Measurements from ENCODE around the gene CARD16.
"Not testable (repeated sequence)": the region's sequence is repeated elsewhere in the genome, so short reads cannot be mapped to it uniquely, and the experiment has no call there.

The CARD16 gene

DNA sequence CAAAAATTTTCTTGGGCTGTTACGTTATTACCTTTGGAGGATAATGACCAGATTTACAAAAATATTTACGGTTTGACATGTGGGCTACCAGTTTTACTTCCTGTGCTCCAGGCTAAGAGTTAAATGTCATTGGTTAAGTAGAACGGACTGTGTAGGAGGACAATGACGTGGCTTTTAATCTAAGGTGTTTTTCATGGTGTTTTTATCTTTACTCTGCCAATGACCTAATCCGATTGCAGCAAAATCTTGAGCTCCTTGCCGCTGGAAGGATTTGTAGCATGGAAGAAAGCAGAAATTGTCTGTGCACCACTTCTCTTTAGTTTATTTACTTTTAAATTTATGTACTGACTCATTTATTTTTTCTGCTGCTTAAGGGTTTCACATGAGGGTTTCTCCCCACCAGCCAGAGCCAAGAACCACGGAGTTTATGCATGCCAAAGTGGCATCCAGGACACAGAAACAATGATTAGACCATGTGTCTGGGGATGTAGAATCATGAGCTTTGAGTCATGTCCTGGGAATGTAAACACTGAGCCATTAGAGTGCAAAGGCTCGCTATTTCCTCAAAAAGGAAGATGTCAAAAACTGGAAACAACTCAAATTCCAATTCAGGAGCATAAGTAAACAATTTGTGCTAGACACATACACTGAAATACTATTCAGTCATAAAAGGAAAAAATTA lies 1.9 kb upstream of the CARD16 start:
- no peak for DNase-seq

DNA sequence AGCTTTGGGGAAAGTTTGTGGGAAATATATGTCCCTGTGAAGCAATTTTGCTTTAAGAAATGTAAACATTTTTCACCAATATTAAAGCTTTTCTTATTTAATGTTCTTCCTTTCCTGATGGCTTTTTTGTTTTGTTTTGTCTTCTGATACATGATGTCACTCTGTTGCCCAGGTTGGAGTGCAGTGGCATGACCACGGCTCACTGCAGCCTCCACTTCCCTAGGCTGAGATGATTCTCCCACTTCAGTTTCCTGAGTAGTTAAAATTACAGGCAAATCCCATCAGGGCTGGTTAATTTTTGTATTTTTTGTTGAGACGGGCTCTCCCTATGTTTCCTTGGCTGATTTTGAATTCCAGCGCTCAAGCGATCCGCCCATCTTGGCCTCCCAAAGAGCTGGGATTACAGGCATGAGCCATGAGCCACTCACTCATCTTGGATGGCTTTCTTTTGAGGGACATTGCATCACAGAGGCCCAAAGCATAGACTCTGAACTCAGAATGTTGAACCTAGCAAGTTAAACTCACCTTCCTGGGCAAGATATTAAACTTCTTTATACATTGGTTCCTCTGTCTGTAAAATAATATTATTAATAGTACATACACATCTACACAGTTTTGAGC lies 651 bp upstream of the CARD16 start:
- DNase-seq, result no peak

- no peak for DNase-seq
Measured at GRCh38 chr11:105042178-105042577, 3.0 kb downstream of the CARD16 start.

DNA sequence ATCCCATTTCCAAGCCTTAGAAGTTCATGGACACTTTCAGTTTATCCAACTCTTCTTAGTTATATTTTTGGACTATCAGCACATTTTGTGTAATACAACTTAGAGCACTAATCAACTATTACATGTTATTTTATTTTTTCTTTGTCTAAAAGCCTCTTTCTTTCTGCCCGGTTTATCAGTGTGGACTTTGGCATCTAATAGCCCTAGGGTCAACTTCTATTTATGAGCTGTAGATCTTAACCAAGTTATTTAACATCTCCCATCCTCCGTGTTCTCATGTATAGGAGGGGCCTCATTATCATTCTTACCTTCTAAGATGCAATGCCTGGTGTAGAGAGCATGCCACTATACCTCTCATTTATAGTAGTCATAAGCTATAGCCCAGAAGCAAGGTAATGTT lies 4.4 kb downstream of the CARD16 start:
- no peak for DNase-seq

GRCh38 chr11:105034813-105035620 lies 10.1 kb downstream of the CARD16 start, which contains the start of gene CASP1:
TSS of gene CASP1 (minus strand) at chr11:105035144. CDS start at chr11:105035113, 31 bp downstream.
- no peak for DNase-seq

GRCh38 chr11:105034388-105034787 lies 10.7 kb downstream of the CARD16 start:
- DNase-seq, result not testable (repeated sequence)

GRCh38 chr11:105033781-105034180 lies 11.4 kb downstream of the CARD16 start:
- no peak for DNase-seq

DNA sequence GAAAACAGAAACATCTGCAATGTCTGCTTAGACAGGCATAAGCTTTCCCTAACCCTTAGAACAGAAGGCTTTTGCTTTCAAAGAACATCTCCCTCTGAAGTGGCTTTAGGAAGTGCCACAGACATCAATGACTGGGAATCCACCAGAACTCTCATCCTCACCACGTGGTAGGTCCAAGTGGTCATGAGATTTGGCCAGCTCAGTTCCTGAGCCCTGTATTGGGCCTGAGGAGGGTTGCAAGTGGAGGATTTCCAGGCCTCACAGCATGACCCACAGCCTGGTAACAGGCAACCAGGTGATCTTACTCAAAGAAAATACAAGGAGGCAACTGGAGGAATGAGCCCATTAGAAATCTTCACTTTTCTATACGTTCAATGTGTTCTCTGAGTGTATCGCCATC lies 11.8 kb downstream of the CARD16 start:
- DNase-seq, result no peak

DNA sequence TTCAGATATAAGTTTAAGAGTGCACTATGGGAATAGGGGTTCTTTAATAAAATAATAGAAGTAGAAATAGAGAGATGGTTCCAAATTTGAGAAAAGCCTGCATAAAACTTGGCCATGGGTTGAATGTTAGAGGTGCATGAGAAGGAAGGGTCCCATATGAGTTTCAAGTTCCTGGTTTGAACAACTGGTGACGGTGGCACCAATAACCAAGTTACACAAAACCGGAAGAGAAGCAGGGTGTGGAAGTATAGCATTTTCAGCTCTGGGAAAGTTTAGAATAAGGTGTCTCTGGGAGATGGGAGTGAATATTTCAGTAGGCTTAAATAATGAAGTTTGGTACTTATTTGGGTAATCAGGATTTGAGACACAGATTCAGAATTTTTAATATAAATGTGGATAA lies 12.6 kb downstream of the CARD16 start:
- no peak for DNase-seq

DNA sequence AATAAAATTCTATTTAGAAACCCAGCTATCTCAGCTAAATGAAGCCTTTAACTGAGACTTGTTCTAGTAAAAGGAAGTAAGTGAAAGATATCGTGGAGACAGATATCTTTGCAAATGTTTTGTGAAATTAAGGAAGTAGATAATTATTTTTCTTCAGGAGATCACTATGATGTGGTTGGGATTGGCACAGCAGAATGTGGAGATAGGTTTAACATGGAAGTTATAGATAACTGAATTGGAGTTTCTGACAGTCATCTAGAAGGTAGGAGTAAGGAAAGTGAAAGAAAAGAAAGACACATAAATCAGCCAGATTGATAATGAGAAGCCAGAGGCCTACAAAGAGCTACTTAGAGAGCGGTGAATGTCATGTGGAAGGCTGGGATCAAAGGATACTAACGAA lies 17.5 kb downstream of the CARD16 start:
- DNase-seq, result no peak

- no peak for DNase-seq
Measured at GRCh38 chr11:105024394-105024793, 20.7 kb downstream of the CARD16 start.

DNA sequence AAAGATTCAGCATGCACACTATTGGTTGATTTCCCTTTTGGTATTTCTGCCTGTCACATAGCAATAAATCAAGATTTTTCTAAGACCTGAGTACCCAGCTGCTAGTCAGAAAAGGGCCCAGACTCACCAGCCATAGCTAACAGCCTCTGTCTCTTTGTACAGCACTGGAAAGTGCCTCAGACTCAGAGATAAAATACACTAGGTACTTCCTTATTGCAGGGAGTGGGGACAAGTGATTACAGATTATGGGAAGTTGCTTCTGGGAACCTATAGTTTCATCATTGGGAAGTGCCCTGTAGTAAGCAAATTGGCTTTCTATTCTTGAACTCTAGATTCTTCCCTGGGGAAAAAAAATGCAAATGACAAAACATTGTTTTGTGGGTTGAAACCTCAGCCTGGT lies 22.1 kb downstream of the CARD16 start, which contains the start of gene CASP5:
TSS of gene CASP5 (minus strand) at position 166 of the 400 bp plus-strand sequence. CDS start at position 134, 32 bp downstream.
- no peak for DNase-seq

DNA sequence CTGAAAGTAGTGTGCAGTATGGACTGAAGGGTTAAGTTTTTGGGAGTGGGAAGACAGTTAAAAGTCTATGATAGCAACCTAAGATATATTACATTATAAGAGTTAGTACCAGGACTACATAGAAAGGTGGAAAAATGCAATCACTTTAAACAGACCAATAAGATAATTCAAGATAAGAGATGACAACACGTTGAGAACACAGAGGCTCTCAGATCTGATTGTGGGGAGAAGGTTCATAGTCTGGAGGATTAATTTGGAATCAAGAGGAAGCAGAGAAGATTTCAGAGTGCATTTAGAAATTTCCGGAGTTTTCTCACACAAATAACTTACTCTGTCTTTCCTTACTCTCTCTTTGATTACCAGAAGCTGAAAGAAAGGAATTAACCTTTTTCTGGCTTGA lies 22.6 kb downstream of the CARD16 start:
- DNase-seq, result no peak

DNA sequence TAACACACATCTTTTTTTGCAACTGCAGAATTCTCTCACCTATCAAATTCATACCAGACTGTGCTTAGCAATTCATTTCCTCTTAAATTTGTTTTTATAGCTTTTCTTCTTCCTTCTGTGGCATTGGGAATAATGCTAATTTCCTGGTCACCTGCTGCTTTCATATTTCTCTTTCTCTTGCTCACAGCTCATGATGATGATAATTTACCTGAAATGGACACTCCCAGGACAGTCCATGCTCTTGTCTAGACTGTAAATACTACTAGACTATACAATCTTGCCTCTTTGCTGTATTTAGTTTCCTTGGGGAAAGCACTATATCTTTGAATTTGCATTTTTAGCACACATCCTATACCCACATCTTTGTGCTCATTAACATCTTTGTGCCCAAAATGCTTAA lies 37.7 kb downstream of the CARD16 start:
- no peak for DNase-seq

DNA sequence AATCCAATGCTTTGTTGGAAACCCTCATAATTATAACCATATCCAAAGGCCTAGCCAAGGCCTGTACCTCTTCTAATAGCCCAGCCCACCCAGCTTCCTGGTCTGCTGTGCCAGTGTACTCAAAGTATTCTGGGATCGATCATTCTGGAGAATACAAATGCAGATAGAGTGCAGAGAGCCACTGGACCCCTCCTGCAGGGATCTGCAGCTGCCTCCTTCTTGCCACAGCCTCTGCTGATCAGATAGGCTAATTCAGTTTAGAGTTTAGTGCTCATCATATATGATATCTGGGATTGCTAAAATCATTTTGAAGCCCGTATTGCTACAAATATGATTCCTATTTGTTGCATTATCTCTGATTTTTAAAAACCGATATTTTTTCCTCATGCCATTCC lies 39.7 kb downstream of the CARD16 start:
- no peak for DNase-seq

DNA sequence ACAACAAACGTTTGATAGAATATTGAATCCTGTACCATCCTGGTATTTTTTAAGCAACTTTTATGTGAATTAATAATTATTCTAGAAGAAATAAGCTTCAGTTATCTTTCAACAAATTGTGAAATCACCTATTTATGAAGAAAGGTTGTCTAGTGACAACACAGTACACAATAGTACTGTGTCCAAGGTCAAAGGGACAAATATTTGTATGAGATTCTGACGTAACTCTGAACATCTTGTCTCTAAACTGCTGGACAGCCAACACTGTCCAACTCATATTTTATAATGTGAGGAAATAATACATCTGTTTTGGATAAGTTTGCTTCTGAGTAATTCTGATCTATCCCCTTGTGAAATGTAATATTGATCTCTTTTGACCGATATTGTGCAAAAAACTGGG lies 41.1 kb downstream of the CARD16 start:
- no peak for DNase-seq

DNA sequence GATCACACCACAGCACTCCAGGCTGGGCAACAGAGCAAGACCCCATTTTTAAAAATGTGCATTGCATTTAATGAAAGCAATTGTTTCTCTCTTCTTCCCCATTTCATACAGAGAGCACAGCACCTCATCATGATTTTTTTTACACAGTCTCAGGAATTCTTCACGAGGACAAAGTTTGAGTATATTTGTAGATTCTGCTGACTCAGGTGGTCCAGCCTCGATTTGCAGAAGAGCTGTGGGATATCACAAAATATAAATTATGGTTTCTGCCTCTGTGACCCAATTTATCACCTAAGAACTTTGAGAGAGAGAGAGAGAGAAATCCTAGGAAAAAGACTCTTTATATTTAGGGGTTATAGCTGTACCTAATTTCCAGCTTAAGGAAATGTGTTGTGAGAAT lies 42.0 kb downstream of the CARD16 start:
- no peak for DNase-seq

DNA sequence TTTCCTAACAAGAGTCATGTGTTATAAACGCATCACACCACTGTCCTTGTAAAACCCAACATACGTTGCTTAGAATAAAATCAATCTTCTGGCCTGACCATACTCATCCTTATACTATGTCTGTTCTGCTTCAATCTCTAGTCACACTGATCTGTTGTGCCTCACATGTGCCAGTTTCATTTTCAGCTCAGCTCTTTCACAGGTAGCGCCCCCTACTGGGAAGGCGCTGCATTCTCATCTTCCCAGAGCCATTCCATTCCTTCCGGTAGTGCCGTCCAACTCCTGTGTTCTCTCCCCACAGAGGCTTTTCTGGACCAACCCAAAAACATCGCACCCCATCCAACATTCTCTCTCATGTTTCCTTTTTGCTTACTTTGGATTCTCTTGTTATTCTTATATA lies 44.3 kb downstream of the CARD16 start:
- no peak for DNase-seq

DNA sequence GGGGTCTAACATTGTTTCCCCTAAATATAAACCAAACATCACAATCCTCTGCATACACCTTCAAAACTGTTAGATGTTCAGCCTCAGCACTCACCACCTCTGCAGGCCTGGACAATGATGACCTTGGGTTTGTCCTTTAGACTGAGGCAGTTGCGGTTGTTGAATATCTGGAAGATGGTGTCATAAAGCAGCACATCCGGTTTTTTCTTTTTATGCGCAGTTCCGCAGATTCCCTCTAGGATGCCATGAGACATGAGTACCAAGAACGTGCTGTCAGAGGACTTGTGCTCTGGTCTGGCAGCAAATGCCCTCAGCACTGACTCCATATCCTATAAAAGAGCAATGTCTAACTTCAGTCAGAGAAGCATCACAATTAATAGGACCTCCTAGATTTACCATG lies 45.0 kb downstream of the CARD16 start:
- DNase-seq, result no peak

DNA sequence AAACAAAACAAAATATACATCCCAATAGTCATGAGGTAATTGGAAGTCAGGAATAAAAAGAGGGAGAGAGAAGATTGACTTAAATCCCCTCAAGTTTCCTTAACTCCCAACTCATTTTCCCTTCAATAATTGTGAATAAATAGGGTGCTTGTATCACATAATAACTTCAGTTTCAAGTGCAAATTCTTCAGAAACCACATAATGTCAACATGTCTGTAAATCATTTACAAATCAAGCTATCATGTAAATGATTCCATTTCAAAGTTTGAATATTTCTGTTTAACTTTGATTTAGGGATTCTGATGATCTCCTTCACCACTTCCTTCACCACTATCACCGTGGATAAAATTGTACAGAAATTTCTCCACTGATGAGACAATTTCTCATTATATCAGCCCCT lies 45.4 kb downstream of the CARD16 start:
- no peak for DNase-seq

- DNase-seq, result no peak
Measured at GRCh38 chr11:104997288-104997687, 47.8 kb downstream of the CARD16 start.

DNA sequence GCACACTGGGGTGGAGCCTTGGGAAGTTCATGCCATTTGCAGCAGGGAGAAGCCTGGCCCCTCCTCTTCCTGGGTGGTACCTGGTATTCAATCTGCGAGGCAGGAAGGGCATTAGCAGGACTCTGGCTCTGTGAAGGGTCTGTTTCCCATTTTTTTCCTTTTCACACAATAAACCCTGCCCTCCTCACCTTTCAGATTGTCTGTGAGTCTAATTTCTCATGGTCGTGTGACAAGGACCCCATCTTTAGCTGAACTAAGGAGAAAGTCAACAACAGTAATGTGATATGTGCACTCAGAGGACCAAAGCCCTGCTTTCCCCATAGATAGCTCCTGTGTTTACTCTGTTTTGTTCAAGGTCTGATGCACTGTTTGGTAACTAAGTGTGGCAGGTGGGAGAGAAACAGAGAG lies 50.1 kb downstream of the CARD16 start:
- DNase-seq, result peak; percentile 85

GRCh38 chr11:104992781-104993180 lies 52.4 kb downstream of the CARD16 start:
- DNase-seq, result no peak

GRCh38 chr11:104991994-104992393 lies 53.1 kb downstream of the CARD16 start:
- DNase-seq, result no peak

All from NCI-H1417 treated with DMSO at 0.1 percent for 48 hours (cell line).